Measurements from ENCODE around the gene GALNT12.
A peak's percentile ranks its signal among the peaks of the same experiment; 100 is the strongest.

Gene GALNT12

DNA sequence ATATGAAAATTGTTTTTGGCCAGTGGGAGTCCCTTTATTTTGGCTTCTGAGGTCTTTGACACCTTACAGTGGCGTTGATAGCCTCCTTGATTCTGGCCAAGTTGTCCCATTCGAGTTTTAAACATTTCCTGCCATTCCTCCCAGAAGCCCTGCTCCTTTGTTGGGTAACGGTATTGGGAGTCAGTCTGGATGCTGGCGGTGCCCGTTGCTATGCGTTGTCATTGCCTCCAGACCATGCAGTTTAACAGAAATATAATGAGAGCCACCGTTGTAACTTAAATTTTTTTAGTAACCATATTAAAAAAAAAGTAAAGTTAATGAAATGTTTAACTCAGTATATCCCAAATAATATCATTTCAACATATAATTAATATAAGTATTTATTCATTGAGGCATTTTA lies 35.0 kb downstream of the GALNT12 start:
- TF ChIP-seq FOXM1 (IDR thresholded peaks at IDR 0.05; ENCODE audit: borderline replicate concordance, low read depth) (no peak), ZBTB7A (IDR thresholded peaks at IDR 0.05; ENCODE audit: low read depth) (no peak), CREB1 (IDR thresholded peaks at IDR 0.05; ENCODE audit: low read depth) (no peak), RAD21 (IDR thresholded peaks at IDR 0.05; ENCODE audit: low read depth) (no peak)
- TF ChIP-seq, protein P1, sequence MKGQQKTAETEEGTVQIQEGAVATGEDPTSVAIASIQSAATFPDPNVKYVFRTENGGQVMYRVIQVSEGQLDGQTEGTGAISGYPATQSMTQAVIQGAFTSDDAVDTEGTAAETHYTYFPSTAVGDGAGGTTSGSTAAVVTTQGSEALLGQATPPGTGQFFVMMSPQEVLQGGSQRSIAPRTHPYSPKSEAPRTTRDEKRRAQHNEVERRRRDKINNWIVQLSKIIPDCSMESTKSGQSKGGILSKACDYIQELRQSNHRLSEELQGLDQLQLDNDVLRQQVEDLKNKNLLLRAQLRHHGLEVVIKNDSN (IDR thresholded peaks at IDR 0.05) = no peak
- TF ChIP-seq, protein P2, sequence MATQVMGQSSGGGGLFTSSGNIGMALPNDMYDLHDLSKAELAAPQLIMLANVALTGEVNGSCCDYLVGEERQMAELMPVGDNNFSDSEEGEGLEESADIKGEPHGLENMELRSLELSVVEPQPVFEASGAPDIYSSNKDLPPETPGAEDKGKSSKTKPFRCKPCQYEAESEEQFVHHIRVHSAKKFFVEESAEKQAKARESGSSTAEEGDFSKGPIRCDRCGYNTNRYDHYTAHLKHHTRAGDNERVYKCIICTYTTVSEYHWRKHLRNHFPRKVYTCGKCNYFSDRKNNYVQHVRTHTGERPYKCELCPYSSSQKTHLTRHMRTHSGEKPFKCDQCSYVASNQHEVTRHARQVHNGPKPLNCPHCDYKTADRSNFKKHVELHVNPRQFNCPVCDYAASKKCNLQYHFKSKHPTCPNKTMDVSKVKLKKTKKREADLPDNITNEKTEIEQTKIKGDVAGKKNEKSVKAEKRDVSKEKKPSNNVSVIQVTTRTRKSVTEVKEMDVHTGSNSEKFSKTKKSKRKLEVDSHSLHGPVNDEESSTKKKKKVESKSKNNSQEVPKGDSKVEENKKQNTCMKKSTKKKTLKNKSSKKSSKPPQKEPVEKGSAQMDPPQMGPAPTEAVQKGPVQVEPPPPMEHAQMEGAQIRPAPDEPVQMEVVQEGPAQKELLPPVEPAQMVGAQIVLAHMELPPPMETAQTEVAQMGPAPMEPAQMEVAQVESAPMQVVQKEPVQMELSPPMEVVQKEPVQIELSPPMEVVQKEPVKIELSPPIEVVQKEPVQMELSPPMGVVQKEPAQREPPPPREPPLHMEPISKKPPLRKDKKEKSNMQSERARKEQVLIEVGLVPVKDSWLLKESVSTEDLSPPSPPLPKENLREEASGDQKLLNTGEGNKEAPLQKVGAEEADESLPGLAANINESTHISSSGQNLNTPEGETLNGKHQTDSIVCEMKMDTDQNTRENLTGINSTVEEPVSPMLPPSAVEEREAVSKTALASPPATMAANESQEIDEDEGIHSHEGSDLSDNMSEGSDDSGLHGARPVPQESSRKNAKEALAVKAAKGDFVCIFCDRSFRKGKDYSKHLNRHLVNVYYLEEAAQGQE (IDR thresholded peaks at IDR 0.05; ENCODE audit: low read depth) = no peak

DNA sequence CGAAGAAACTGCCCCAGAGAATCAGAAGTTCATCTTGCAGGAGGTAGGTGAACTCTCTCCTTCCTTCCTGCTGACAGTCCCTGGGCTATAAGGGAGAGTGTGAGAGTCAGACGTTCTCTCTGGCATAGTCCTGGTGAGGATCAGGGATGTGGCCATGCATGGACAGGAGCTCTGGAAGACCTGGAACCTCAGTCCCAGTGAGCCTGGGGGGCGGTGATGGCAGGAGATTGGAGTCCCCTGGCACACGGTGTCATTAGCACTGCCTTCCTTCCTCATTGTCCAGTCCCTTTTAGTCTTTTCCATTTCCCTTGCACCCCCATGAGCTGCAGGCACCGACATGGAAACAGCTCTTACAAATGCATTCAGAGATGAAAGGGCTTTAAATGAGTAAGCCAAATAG lies 38.6 kb downstream of the GALNT12 start:
- no peak for TF ChIP-seq FOXM1 (IDR thresholded peaks at IDR 0.05; ENCODE audit: borderline replicate concordance, low read depth)
- TF ChIP-seq NFIC (IDR thresholded peaks at IDR 0.05) = no peak
- no peak for TF ChIP-seq EP300 (IDR thresholded peaks at IDR 0.05; ENCODE audit: borderline replicate concordance)
- no peak for TF ChIP-seq CEBPB (IDR thresholded peaks at IDR 0.05)
- no peak for TF ChIP-seq EGR1 (IDR thresholded peaks at IDR 0.05)
- no peak for TF ChIP-seq CREB1 (IDR thresholded peaks at IDR 0.05; ENCODE audit: low read depth)
- TF ChIP-seq, protein P2 (IDR thresholded peaks at IDR 0.05; ENCODE audit: low read depth) = no peak
- TF ChIP-seq, protein P1 (IDR thresholded peaks at IDR 0.05) = no peak
- no peak for TF ChIP-seq TEAD4 (IDR thresholded peaks at IDR 0.05)
- TF ChIP-seq, protein P3, sequence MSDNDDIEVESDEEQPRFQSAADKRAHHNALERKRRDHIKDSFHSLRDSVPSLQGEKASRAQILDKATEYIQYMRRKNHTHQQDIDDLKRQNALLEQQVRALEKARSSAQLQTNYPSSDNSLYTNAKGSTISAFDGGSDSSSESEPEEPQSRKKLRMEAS (IDR thresholded peaks at IDR 0.05) = no peak
- TF ChIP-seq YY1 (IDR thresholded peaks at IDR 0.05; ENCODE audit: low read depth) = no peak
- TF ChIP-seq RAD21 (IDR thresholded peaks at IDR 0.05; ENCODE audit: low read depth) = no peak
- TF ChIP-seq TCF12 (IDR thresholded peaks at IDR 0.05; ENCODE audit: low read depth) = no peak
- TF ChIP-seq TAF1 (IDR thresholded peaks at IDR 0.05; ENCODE audit: low read depth) = no peak
- TF ChIP-seq ZBTB7A (IDR thresholded peaks at IDR 0.05; ENCODE audit: low read depth) = no peak

DNA sequence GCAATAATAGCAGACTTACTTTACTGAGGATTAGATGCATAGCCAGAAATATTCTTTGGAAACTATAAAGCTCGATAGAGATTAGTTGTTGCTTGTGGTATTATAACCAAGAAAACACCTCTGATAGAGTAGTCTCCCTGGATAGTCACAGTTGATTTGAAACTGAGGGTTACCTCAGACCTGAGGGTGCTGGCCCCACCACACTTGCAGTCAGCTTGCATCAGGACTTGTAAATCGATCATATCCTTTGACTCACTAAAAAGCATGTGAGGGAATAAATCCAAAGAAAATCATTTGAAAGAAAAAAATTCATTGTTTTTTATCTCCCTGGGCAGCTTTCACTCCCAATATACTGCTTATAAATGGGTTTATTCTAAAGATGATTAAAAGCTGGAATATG lies 39.4 kb downstream of the GALNT12 start:
- TF ChIP-seq CREB1 (IDR thresholded peaks at IDR 0.05; ENCODE audit: low read depth) (no peak), FOXM1 (IDR thresholded peaks at IDR 0.05; ENCODE audit: borderline replicate concordance, low read depth) (no peak), EGR1 (IDR thresholded peaks at IDR 0.05) (no peak), EP300 (IDR thresholded peaks at IDR 0.05; ENCODE audit: borderline replicate concordance) (no peak), CEBPB (IDR thresholded peaks at IDR 0.05) (no peak), TAF1 (IDR thresholded peaks at IDR 0.05; ENCODE audit: low read depth) (no peak), NFIC (IDR thresholded peaks at IDR 0.05) (no peak)

DNA sequence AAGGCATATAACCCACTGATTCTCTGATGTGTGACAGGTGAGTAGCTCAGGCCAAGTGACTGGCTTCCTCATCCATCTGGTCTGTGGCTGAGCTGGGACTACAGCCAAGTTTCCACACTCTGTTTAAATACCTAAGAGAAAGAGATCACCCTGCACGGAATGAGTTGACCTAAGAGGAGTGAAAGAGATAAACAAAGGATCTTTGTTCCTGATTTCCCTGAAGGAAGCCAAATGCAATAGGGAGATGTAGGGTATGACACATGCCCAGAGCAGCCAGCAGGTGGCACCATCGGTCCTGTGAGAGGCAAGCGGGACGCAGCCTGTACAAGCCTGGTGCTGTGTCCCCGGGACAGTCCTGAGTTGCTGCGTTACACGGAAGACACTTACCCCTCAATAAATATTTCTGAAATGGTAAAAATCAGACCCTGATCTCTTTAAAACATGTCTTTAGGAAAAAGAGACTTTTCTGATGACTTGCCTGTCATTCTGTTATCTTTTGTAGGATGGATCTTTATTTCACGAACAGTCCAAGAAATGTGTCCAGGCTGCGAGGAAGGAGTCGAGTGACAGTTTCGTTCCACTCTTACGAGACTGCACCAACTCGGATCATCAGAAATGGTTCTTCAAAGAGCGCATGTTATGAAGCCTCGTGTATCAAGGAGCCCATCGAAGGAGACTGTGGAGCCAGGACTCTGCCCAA lies 41.1 kb downstream of the GALNT12 start:
- TF ChIP-seq RAD21 (IDR thresholded peaks at IDR 0.05; ENCODE audit: low read depth) = peak; percentile 93
- TF ChIP-seq TCF12 (IDR thresholded peaks at IDR 0.05; ENCODE audit: low read depth) = no peak
- TF ChIP-seq NFIC (IDR thresholded peaks at IDR 0.05) = peak; percentile 68
- no peak for TF ChIP-seq FOXM1 (IDR thresholded peaks at IDR 0.05; ENCODE audit: borderline replicate concordance, low read depth)
- no peak for TF ChIP-seq TEAD4 (IDR thresholded peaks at IDR 0.05)
- no peak for TF ChIP-seq YY1 (IDR thresholded peaks at IDR 0.05; ENCODE audit: low read depth)
- TF ChIP-seq, protein P3 (IDR thresholded peaks at IDR 0.05) = 0 out of 2 replicates have a peak, but pooled peaks have one; percentile 27
- TF ChIP-seq CEBPB (IDR thresholded peaks at IDR 0.05) = no peak

DNA sequence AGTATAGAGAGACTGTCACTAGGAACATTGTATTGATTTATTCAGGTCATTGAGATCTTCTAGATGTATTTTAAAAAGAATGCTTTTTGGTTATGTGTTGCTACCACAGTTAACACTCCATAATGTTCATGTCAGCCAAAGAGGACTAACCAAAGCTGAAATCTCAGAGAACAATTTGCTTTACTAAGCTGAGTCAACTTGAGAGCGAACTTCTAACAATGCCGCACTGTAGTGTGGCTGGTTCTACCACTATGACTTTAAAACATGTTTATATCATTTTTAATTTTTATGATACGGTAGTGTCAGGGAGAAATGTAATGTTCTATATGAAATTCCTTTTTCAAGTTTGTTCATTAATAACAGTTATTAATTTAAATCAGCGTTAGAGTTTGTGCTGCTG lies 42.1 kb downstream of the GALNT12 start:
- TF ChIP-seq, protein P1 (IDR thresholded peaks at IDR 0.05) = no peak
- no peak for TF ChIP-seq ZBTB7A (IDR thresholded peaks at IDR 0.05; ENCODE audit: low read depth)
- TF ChIP-seq CEBPB (IDR thresholded peaks at IDR 0.05) = no peak
- TF ChIP-seq TCF12 (IDR thresholded peaks at IDR 0.05; ENCODE audit: low read depth) = no peak
- no peak for TF ChIP-seq EP300 (IDR thresholded peaks at IDR 0.05; ENCODE audit: borderline replicate concordance)
- TF ChIP-seq, protein P2 (IDR thresholded peaks at IDR 0.05; ENCODE audit: low read depth) = no peak
